Measurements from ENCODE around the gene MGAT4A. TPM values are rescaled to one million over a fixed set of nuclear protein-coding genes. Genes with fewer than 3 reads are reported as not detected.

The MGAT4A gene
- total and polyA plus RNA-seq, 4 donors: 16.1 to 43.7 (median 31.9) TPM

DNA sequence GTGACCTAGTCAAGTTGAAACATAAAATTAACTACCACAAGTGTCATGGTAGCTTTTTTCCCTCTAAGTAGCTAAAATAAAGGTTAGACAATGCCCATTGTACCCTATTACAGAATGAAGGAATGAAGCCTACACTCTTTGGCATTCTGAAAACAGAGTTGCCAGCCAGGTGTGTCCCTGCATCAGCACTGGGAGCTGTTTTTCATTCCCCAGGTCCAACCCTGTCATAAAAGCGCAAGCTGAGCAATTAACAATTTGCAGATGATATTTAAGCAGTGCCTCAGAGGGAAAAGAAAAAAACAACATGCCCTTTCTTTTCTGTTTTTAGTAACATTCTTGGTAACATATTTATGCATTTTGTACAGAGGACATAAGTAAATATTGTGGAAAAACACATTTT is 46.8 kb upstream of the MGAT4A start:
- Histone ChIP-seq H3K4me3 (no peak overlapping the region), H3K27ac (ENCODE audit: low read depth in 1 of 2, low read length in 1 of 2) (no peak overlapping the region), H3K4me1 (ENCODE audit: control insufficient read depth in 5 of 5, insufficient read depth in 5 of 5, low read length in 5 of 5) (peaks cover 0 to 18% (median 6%) of the 10 kb centered on the region in 5 donors), H3K27me3 (ENCODE audit: control insufficient read depth in 3 of 3, insufficient read depth in 3 of 3, low read length in 2 of 3) (peaks cover 0 to 1% (median 0%) of the 10 kb centered on the region in 3 donors), H3K36me3 (ENCODE audit: control insufficient read depth in 4 of 4, insufficient read depth in 4 of 4, low read length in 4 of 4) (no peaks in the 10 kb centered on the region), H3K9ac (ENCODE audit: insufficient read depth in 1 of 2, low read length in 2 of 2) (no peak overlapping the region), H3K9me3 (ENCODE audit: control insufficient read depth in 4 of 4, insufficient read depth in 3 of 4, low read length in 3 of 4) (no peaks in the 10 kb centered on the region)
- 100% methylated on average over 1 of the region's 1 CpG for WGBS, 2 donors
- DNase-seq (no peak), ATAC-seq (ENCODE audit: insufficient read depth, low FRiP score) (no peak)
- TF ChIP-seq CTCF (IDR thresholded peaks at IDR 0.05; ENCODE audit: control extremely low read depth, extremely low read depth): no peak

DNA sequence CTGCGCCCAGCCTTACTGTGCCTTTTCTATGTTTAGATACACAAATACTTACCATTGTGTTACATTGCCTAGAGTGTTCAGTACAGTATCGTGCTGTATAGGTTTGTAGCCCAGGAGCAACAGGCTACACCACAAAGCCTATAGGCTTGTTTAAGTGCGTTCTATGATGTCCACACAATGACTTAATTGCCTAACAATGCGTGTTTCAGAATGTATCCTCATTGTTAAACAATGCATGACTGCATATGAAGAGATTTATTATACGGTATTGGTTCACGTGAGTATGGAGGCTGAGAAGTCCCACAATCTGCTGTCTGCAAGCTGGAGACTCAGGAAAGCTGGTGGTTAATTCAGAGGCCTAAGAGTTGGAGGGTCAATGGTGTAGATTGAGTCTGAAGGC is 46.1 kb upstream of the MGAT4A start:
- H3K27ac ChIP-seq (ENCODE audit: low read depth in 1 of 2, low read length in 1 of 2): no peak overlapping the region
- 88 to 96% methylated on average over 6 of the region's 6 CpGs for WGBS, 2 donors
- H3K4me3 ChIP-seq: no peak overlapping the region
- ATAC-seq (ENCODE audit: insufficient read depth, low FRiP score) (no peak), DNase-seq (no peak)
- peaks cover 0 to 2% (median 0%) of the 10 kb centered on the region in 3 donors for H3K27me3 ChIP-seq (ENCODE audit: control insufficient read depth in 3 of 3, insufficient read depth in 3 of 3, low read length in 2 of 3)
- H3K9ac ChIP-seq (ENCODE audit: insufficient read depth in 1 of 2, low read length in 2 of 2): no peak overlapping the region
- no peak for TF ChIP-seq CTCF (IDR thresholded peaks at IDR 0.05; ENCODE audit: control extremely low read depth, extremely low read depth)
- peaks cover 0 to 18% (median 6%) of the 10 kb centered on the region in 5 donors for H3K4me1 ChIP-seq (ENCODE audit: control insufficient read depth in 5 of 5, insufficient read depth in 5 of 5, low read length in 5 of 5)
- no peaks in the 10 kb centered on the region for H3K9me3 ChIP-seq (ENCODE audit: control insufficient read depth in 4 of 4, insufficient read depth in 3 of 4, low read length in 3 of 4)
- H3K36me3 ChIP-seq (ENCODE audit: control insufficient read depth in 4 of 4, insufficient read depth in 4 of 4, low read length in 4 of 4): no peaks in the 10 kb centered on the region

GRCh38 chr2:98776136-98776535 is 45.2 kb upstream of the MGAT4A start:
- H3K9me3 ChIP-seq (ENCODE audit: control insufficient read depth in 4 of 4, insufficient read depth in 3 of 4, low read length in 3 of 4): no peaks in the 10 kb centered on the region
- ATAC-seq (ENCODE audit: insufficient read depth, low FRiP score) (no peak), DNase-seq (no peak)
- WGBS, 2 donors: 80 to 93% methylated on average over 1 of the region's 1 CpG
- H3K27ac ChIP-seq (ENCODE audit: low read depth in 1 of 2, low read length in 1 of 2): peak overlapping the region in 1 of 2 donors; percentile 4
- peaks cover 0 to 9% (median 0%) of the 10 kb centered on the region in 3 donors for H3K27me3 ChIP-seq (ENCODE audit: control insufficient read depth in 3 of 3, insufficient read depth in 3 of 3, low read length in 2 of 3)
- no peaks in the 10 kb centered on the region for H3K36me3 ChIP-seq (ENCODE audit: control insufficient read depth in 4 of 4, insufficient read depth in 4 of 4, low read length in 4 of 4)
- no peak overlapping the region for H3K9ac ChIP-seq (ENCODE audit: insufficient read depth in 1 of 2, low read length in 2 of 2)
- no peak for TF ChIP-seq CTCF (IDR thresholded peaks at IDR 0.05; ENCODE audit: control extremely low read depth, extremely low read depth)
- H3K4me1 ChIP-seq (ENCODE audit: control insufficient read depth in 5 of 5, insufficient read depth in 5 of 5, low read length in 5 of 5): peaks cover 0 to 18% (median 6%) of the 10 kb centered on the region in 5 donors
- no peak overlapping the region for H3K4me3 ChIP-seq
